HCT116 (cell line): ENCODE results near the gene TEKT3. TPM values are rescaled to one million over a fixed set of nuclear protein-coding genes. Genes with fewer than 3 reads are reported as not detected.
A peak's percentile ranks its signal among the peaks of the same experiment; 100 is the strongest.

ENCODE experiments used
- ATAC-seq: fragments of 200-7000 bp; cut with Tn5 transposase; 2 replicates; pipeline ENCODE4 v1.9.1; 2020; ENCODE audit warnings: mild to moderate bottlenecking, moderate library complexity
- BruUV-seq: library from RNA; stranded (reverse); fragments of 400-500 nt; replicated peaks from 2 replicates; lab custom pipeline; 2021; lab: Mats Ljungman, UMichigan
- CTCF ChIA-PET: fragments of 300-600 bp; sonication (Branson Sonifier 250); formaldehyde crosslinking; loops from one replicate; lab custom pipeline; 2021; ENCODE audit warnings: antibody characterized with exemption; lab: Charles Lee
- POLR2A ChIA-PET: fragments of 300-600, 350-600 bp; sonication (Branson Sonifier 250); formaldehyde crosslinking; loops from one replicate; lab custom pipeline; 2021; ENCODE audit warnings: antibody characterized with exemption; lab: Charles Lee
- RAD21 ChIA-PET, 2 experiments: fragments of 300-600 bp; sonication (Branson Sonifier 250); formaldehyde crosslinking; loops; one replicate each; lab custom pipeline; 2023; ENCODE audit warnings: low total read pairs in 2 of 2; ENCODE audit not compliant: uncharacterized antibody in 2 of 2, unreplicated experiment in 2 of 2, low non-redundant PET in 1 of 2; lab: Charles Lee
- DNase-seq: peaks from one replicate; pipeline ENCODE4 v3.0.0-alpha.2; 2010; ENCODE audit warnings: low read depth, low spot score
- H2AFZ ChIP-seq: fragments of 200-600 bp; shearing (Covaris generic), sonication (generic); 2 replicates; pipeline ENCODE4 v1.6.1; 2017; ENCODE audit warnings: low read depth, mixed run types, mixed read lengths, antibody characterized with exemption, low read length; ENCODE audit not compliant: poor library complexity, severe bottlenecking
- H3K27ac ChIP-seq: 2 replicates; pipeline ENCODE4 v1.5.1; 2012; ENCODE audit warnings: low read depth, low read length
- H3K27me3 ChIP-seq: fragments of 200-600 bp; sonication (generic); 2 replicates; pipeline ENCODE4 v1.6.1; 2016; ENCODE audit warnings: mixed run types, low read length, mixed read lengths; ENCODE audit not compliant: insufficient read depth
- H3K36me3 ChIP-seq, 2 experiments: fragments of 200-500 bp in 1 of 2; fragments of 200-600 bp in 1 of 2; sonication (Bioruptor generic) in 1 of 2; sonication (generic) in 1 of 2; 2 replicates each; pipeline versions ENCODE4 v1.5.1 to v1.6.1; 2014 to 2016; ENCODE audit warnings: low read length in 2 of 2, inconsistent platforms in 1 of 2, mixed read lengths in 1 of 2, mixed run types in 1 of 2; ENCODE audit not compliant: insufficient read depth in 2 of 2, control insufficient read depth in 1 of 2
- H3K4me1 ChIP-seq, 2 experiments: fragments of 200-600 bp in 1 of 2; sonication (generic) in 1 of 2; 2 replicates each; pipeline versions ENCODE4 v1.5.1 to v1.6.1; 2012 to 2017; ENCODE audit warnings: low read length in 2 of 2, inconsistent platforms in 1 of 2, mild to moderate bottlenecking in 1 of 2, mixed read lengths in 1 of 2, mixed run types in 1 of 2, moderate library complexity in 1 of 2; ENCODE audit not compliant: insufficient read depth in 2 of 2, control insufficient read depth in 1 of 2
- H3K4me2 ChIP-seq: fragments of 200-600 bp; sonication (generic); 2 replicates; pipeline ENCODE4 v1.6.1; 2017; ENCODE audit warnings: mixed run types, low read length, mixed read lengths
- H3K4me3 ChIP-seq, 2 experiments: fragments of 200-600 bp in 1 of 2; sonication (generic) in 1 of 2; replicated peaks in 1 of 2; 2 replicates each; pipeline ENCODE4 v1.5.1; 2011 to 2016; ENCODE audit warnings: low read length in 2 of 2, control low read depth in 1 of 2, low read depth in 1 of 2, mild to moderate bottlenecking in 1 of 2, mixed read lengths in 1 of 2, mixed run types in 1 of 2
- H3K79me2 ChIP-seq: fragments of 200-600 bp; sonication (generic); 2 replicates; pipeline ENCODE4 v1.6.1; 2017; ENCODE audit warnings: mild to moderate bottlenecking, mixed run types, low read length, moderate library complexity, mixed read lengths; ENCODE audit not compliant: insufficient read depth
- H3K9ac ChIP-seq: fragments of 200-600 bp; sonication (generic); 2 replicates; pipeline ENCODE4 v1.6.1; 2016; ENCODE audit warnings: low read length, mixed read lengths
- H3K9me2 ChIP-seq: fragments of 200-600 bp; sonication (generic), shearing (Covaris generic); 2 replicates; pipeline ENCODE4 v1.6.1; 2017; ENCODE audit warnings: mixed run types, mild to moderate bottlenecking, moderate library complexity; ENCODE audit not compliant: insufficient read depth
- H3K9me3 ChIP-seq, 2 experiments: fragments of 200-500 bp in 1 of 2; fragments of 200-600 bp in 1 of 2; sonication (Bioruptor generic) in 1 of 2; sonication (generic) in 1 of 2; 2 replicates each; pipeline ENCODE4 v1.6.1; 2014 to 2017; ENCODE audit warnings: low read length in 2 of 2, mixed read lengths in 2 of 2, inconsistent platforms in 1 of 2, low read depth in 1 of 2, mild to moderate bottlenecking in 1 of 2, mixed run types in 1 of 2, moderate library complexity in 1 of 2; ENCODE audit not compliant: control insufficient read depth in 1 of 2, insufficient read depth in 1 of 2
- H4K20me1 ChIP-seq: fragments of 200-600 bp; sonication (generic), shearing (Covaris generic); 2 replicates; pipeline ENCODE4 v1.6.1; 2017; ENCODE audit warnings: mixed run types, mild to moderate bottlenecking, moderate library complexity; ENCODE audit not compliant: insufficient read depth
- ATF3 ChIP-seq: IDR thresholded peaks from 2 replicates; pipeline ENCODE4 v1.6.1; 2012
- CBX3 ChIP-seq: IDR thresholded peaks from 2 replicates; pipeline ENCODE4 v1.6.1; 2012; ENCODE audit warnings: low read depth
- ELF1 ChIP-seq: IDR thresholded peaks from 2 replicates; pipeline ENCODE4 v1.6.1; 2012; ENCODE audit warnings: low read depth, borderline replicate concordance
- FOSL1 ChIP-seq: IDR thresholded peaks from 2 replicates; pipeline ENCODE4 v1.6.1; 2012; ENCODE audit warnings: low read depth
- JUND ChIP-seq: IDR thresholded peaks from 2 replicates; pipeline ENCODE4 v1.6.1; 2012
- MAX ChIP-seq: IDR thresholded peaks from 2 replicates; pipeline ENCODE4 v1.6.1; 2012
- POLR2AphosphoS5 ChIP-seq: IDR thresholded peaks from 2 replicates; pipeline ENCODE4 v1.6.1; 2011; ENCODE audit warnings: mild to moderate bottlenecking, low read depth, low read length, moderate library complexity
- SIN3A ChIP-seq: IDR thresholded peaks from 2 replicates; pipeline ENCODE4 v1.6.1; 2012; ENCODE audit warnings: low read depth
- SRF ChIP-seq: IDR thresholded peaks from 2 replicates; pipeline ENCODE4 v1.6.1; 2012; ENCODE audit warnings: low read depth
- ZNF274 ChIP-seq: fragments of 200-500 bp; sonication (Bioruptor generic); IDR thresholded peaks from 2 replicates; pipeline ENCODE4 v1.6.1; 2014; ENCODE audit warnings: mild to moderate bottlenecking, low read depth, low read length, inconsistent platforms
- intact Hi-C: fragments of 100-400 bp; cut with micrococcal nuclease; formaldehyde crosslinking; loops from 2 replicates; pipeline ENCODE4 v1.10.0; 2022
- total RNA-seq: library from RNA; stranded (reverse); gene quantifications from one replicate; pipeline ENCODE4 v1.2.1, GENCODE V29; 2021; ENCODE audit not compliant: unreplicated experiment

TEKT3 gene
- total RNA-seq, 1 experiment from 2014 or later, result 0.64 TPM

- no peak for TF ChIP-seq ATF3
- TF ChIP-seq FOSL1, result no peak
- no peak for TF ChIP-seq SRF
- no peak for TF ChIP-seq CBX3
- no peak for TF ChIP-seq POLR2AphosphoS5
- no peak for TF ChIP-seq JUND
- Histone ChIP-seq H4K20me1 (no peaks in the 10 kb centered on the region), H3K4me1 (peaks cover 18 to 46% of the 10 kb centered on the region in 2 experiments; a peak in 3 of 4 replicates), H3K36me3 (no peaks in the 10 kb centered on the region; a peak in 1 of 4 replicates), H3K79me2 (peaks cover 6% of the 10 kb centered on the region), H3K9ac (peak overlapping the region; percentile 78), H3K27ac (no peak overlapping the region; the same call in 1 of the 2 replicates), H3K9me3 (no peaks in the 10 kb centered on the region), H3K9me2 (no peaks in the 10 kb centered on the region), H3K4me3 (peak overlapping the region; percentile 79 to 81; a peak in 3 of 4 replicates), H3K27me3 (no peaks in the 10 kb centered on the region), H2AFZ (peak overlapping the region; percentile 54), H3K4me2 (peak overlapping the region; percentile 87)
- ATAC-seq (no peak), DNase-seq (no peak)
- ChIA-PET CTCF (interaction anchor here (1.1 to 8.6 kb wide), 2 partner anchors 15 to 240 kb away, joined by 4 to 77 read pairs; no protein-coding TSS in a partner anchor), RAD21 (no interaction called here), POLR2A (no interaction called here)
- intact Hi-C loops, result loop anchor here (10.0 kb wide), 1 partner anchor 561 kb away; no protein-coding TSS in a partner anchor
- no TSS peak for BruUV-seq
Observed at GRCh38 chr17:15263680-15264079, 77.7 kb downstream of the TEKT3 start.

- Histone ChIP-seq H3K27ac (peak overlapping the region; percentile 74), H3K27me3 (no peaks in the 10 kb centered on the region), H3K4me2 (peak overlapping the region; percentile 87), H3K79me2 (peaks cover 6% of the 10 kb centered on the region), H3K36me3 (no peaks in the 10 kb centered on the region; a peak in 1 of 4 replicates), H4K20me1 (no peaks in the 10 kb centered on the region), H2AFZ (peak overlapping the region; percentile 54), H3K4me3 (peak overlapping the region; percentile 79 to 81), H3K9ac (peak overlapping the region; percentile 78), H3K4me1 (peaks cover 18 to 46% of the 10 kb centered on the region in 2 experiments; a peak in 3 of 4 replicates), H3K9me2 (no peaks in the 10 kb centered on the region), H3K9me3 (no peaks in the 10 kb centered on the region)
- BruUV-seq, result no TSS peak
- intact Hi-C loops, result loop anchor here (10.0 kb wide), 1 partner anchor 562 kb away; no protein-coding TSS in a partner anchor
- POLR2A ChIA-PET, result no interaction called here
- TF ChIP-seq POLR2AphosphoS5, result no peak
- TF ChIP-seq MAX, result peak; percentile 24
- TF ChIP-seq SIN3A, result 0 out of 2 replicates have a peak, but pooled peaks have one; percentile 15
- no peak for TF ChIP-seq ZNF274
- no peak for TF ChIP-seq ELF1
- ATAC-seq (peak; percentile 16), DNase-seq (no peak)
- CTCF ChIA-PET, result interaction anchor here (0.8 to 8.6 kb wide), 4 partner anchors 12 to 240 kb away, joined by 3 to 77 read pairs (median 4); no protein-coding TSS in a partner anchor
- RAD21 ChIA-PET, result no interaction called here
Observed at GRCh38 chr17:15263206-15263579, 78.2 kb downstream of the TEKT3 start.
